ENCODE measurements around the gene PPME1. TPM values are rescaled to one million over a fixed set of nuclear protein-coding genes. Genes with fewer than 3 reads are reported as not detected.

Gene PPME1
- total RNA-seq, 1 experiment from 2014 or later, result 68.3 TPM

GRCh38 chr11:74248469-74248868 lies 77.4 kb downstream of the PPME1 start (continued):
- no peak for TF ChIP-seq CTCF (IDR thresholded peaks at IDR 0.05 in 2 of 3, conservative IDR thresholded peaks at IDR 0.05 in 1 of 3; ENCODE audit: borderline replicate concordance in 1 of 3, insufficient read depth in 1 of 3, low read depth in 2 of 3, low read length in 2 of 3)
- no peak for TF ChIP-seq EZH2phosphoT487 (IDR thresholded peaks at IDR 0.05; ENCODE audit: borderline replicate concordance)
- no peak for TF ChIP-seq SP1 (IDR thresholded peaks at IDR 0.05; ENCODE audit: low read depth)
- TF ChIP-seq CEBPB (IDR thresholded peaks at IDR 0.05; ENCODE audit: low read depth), result no peak
- TF ChIP-seq YY1 (IDR thresholded peaks at IDR 0.05; ENCODE audit: extremely low read depth, insufficient replicate concordance, low read depth, low read length), result no peak
- no peak for TF ChIP-seq CBX3 (IDR thresholded peaks at IDR 0.05; ENCODE audit: low read depth)

- ChIA-PET POLR2A (no interaction called here), CTCF (interaction anchor here (1.3 kb wide), 1 partner anchor 200 kb away, joined by 4 read pairs; no protein-coding TSS in a partner anchor), RAD21 (ENCODE audit: low non-redundant PET in 1 of 2, low total read pairs in 2 of 2, uncharacterized antibody in 2 of 2, unreplicated experiment in 2 of 2) (no interaction called here)
- Histone ChIP-seq H2AFZ (ENCODE audit: low read depth, low read length, poor library complexity, severe bottlenecking) (no peak overlapping the region), H3K4me1 (ENCODE audit: control insufficient read depth in 1 of 2, insufficient read depth in 2 of 2, low read length in 2 of 2) (no peaks in the 10 kb centered on the region), H3K9me2 (ENCODE audit: insufficient read depth) (no peaks in the 10 kb centered on the region), H3K36me3 (ENCODE audit: control insufficient read depth in 1 of 2, insufficient read depth in 2 of 2, low read length in 2 of 2) (peaks cover 15 to 54% of the 10 kb centered on the region in 2 experiments), H3K9ac (ENCODE audit: low read length) (no peak overlapping the region), H3K27ac (ENCODE audit: low read depth, low read length) (no peak overlapping the region), H3K27me3 (ENCODE audit: insufficient read depth, low read length) (no peaks in the 10 kb centered on the region), H3K79me2 (ENCODE audit: insufficient read depth, low read length) (peaks cover 4% of the 10 kb centered on the region; the same call in 1 of the 2 replicates), H3K4me3 (replicated peaks in 1 of 2; ENCODE audit: low read depth in 1 of 2, low read length in 2 of 2) (no peak overlapping the region), H3K9me3 (ENCODE audit: control insufficient read depth in 1 of 2, insufficient read depth in 1 of 2, low read depth in 1 of 2, low read length in 2 of 2) (no peaks in the 10 kb centered on the region), H3K4me2 (ENCODE audit: low read length) (no peak overlapping the region), H4K20me1 (ENCODE audit: insufficient read depth) (no peaks in the 10 kb centered on the region)
- BruUV-seq (replicated peaks), result no TSS peak
- TF ChIP-seq TCF7L2 (IDR thresholded peaks at IDR 0.05; ENCODE audit: borderline replicate concordance, extremely low read depth, insufficient read depth, insufficient read length), result no peak
- TF ChIP-seq ELF1 (IDR thresholded peaks at IDR 0.05; ENCODE audit: borderline replicate concordance, low read depth), result no peak
- no peak for TF ChIP-seq RAD21 (IDR thresholded peaks at IDR 0.05; ENCODE audit: low read depth)
- TF ChIP-seq MAX (IDR thresholded peaks at IDR 0.05), result no peak
- TF ChIP-seq ATF3 (IDR thresholded peaks at IDR 0.05), result no peak
- no peak for TF ChIP-seq SP1 (IDR thresholded peaks at IDR 0.05; ENCODE audit: low read depth)
- TF ChIP-seq POLR2A (IDR thresholded peaks at IDR 0.05; ENCODE audit: borderline replicate concordance, extremely low read depth, insufficient read depth, insufficient read length), result no peak
- TF ChIP-seq REST (IDR thresholded peaks at IDR 0.05; ENCODE audit: low read depth), result no peak
- TF ChIP-seq YY1 (IDR thresholded peaks at IDR 0.05; ENCODE audit: extremely low read depth, insufficient replicate concordance, low read depth, low read length), result no peak
- DNase-seq (ENCODE audit: low read depth, low spot score), result no peak
- no peak for ATAC-seq
- intact Hi-C loops (cut with micrococcal nuclease), result no loop called here
Observed at GRCh38 chr11:74249496-74249895, 78.4 kb downstream of the PPME1 start.
